GM12891 (cell line): ENCODE data around the gene IZUMO1R.

Source experiments
- POLR2A ChIP-seq: IDR thresholded peaks from 2 replicates; pipeline ENCODE4 v1.6.1; 2011; ENCODE audit warnings: low read depth, low read length, control low read depth
- SPI1 ChIP-seq: IDR thresholded peaks from 2 replicates; pipeline ENCODE4 v1.6.1; 2011; ENCODE audit warnings: low read depth, low read length, control low read depth

GRCh38 chr11:94338651-94339050, 34.3 kb downstream of the IZUMO1R start:
- no peak for TF ChIP-seq POLR2A
- no peak for TF ChIP-seq SPI1
